K562 (cell line): ENCODE results near the gene LAMB1. TPM values are rescaled to one million over a fixed set of nuclear protein-coding genes. Genes with fewer than 3 reads are reported as not detected.

Experiments
- ATAC-seq: fragments of 200-7000 bp; cut with Tn5 transposase; 3 replicates; pipeline ENCODE4 v1.9.1; 2020; ENCODE audit warnings: moderate library complexity
- BruUV-seq: library from RNA; stranded (reverse); fragments of 400-500 nt; replicated peaks from 2 replicates; lab custom pipeline; 2021; lab: Mats Ljungman, UMichigan
- CTCF ChIA-PET: fragments of 300-600 bp; formaldehyde crosslinking; extraction: SDS; loops from one replicate; lab custom pipeline; 2021; ENCODE audit warnings: low intra/inter-chr PET ratio; lab: Yijun Ruan, JAX
- POLR2A ChIA-PET: fragments of 300-600, 350-650 bp; sonication (Branson Sonifier 250); formaldehyde crosslinking; extraction: SDS; loops from one replicate; lab custom pipeline; 2021; ENCODE audit warnings: antibody characterized with exemption, inconsistent platforms; lab: Yijun Ruan, JAX
- DNase-seq, 4 experiments: peaks; one replicate each; pipeline versions ENCODE4 v3.0.0 to v3.0.0-alpha.2; 2011 to 2018; ENCODE audit warnings: low spot score in 3 of 4, mixed read lengths in 3 of 4; ENCODE audit errors: extremely low read depth in 1 of 4
- FAIRE-seq: peaks from 2 replicates; lab custom pipeline; 2011; peaks lifted over from hg19 to GRCh38; lab: Jason Lieb, UNC
- H2AFZ ChIP-seq: 2 replicates; pipeline ENCODE4 v1.6.0; 2011; ENCODE audit warnings: low read depth, low read length, control low read depth, inconsistent platforms
- H3K27ac ChIP-seq: fragments of 200-600 bp; 3 replicates; pipeline ENCODE4 v1.8.0; 2011; ENCODE audit warnings: low read depth, mild to moderate bottlenecking, control low read depth, inconsistent platforms, low read length, moderate library complexity, mixed read lengths; ENCODE audit errors: extremely low read depth
- H3K27me3 ChIP-seq, 2 experiments: fragments of 300-600 bp in 1 of 2; 2 replicates in 1 of 2; 3 replicates in 1 of 2; pipeline versions ENCODE4 v1.6.0 to v1.8.0; 2011; ENCODE audit warnings: inconsistent platforms in 2 of 2, low read length in 2 of 2, mild to moderate bottlenecking in 1 of 2, mixed read lengths in 1 of 2, moderate library complexity in 1 of 2; ENCODE audit not compliant: control insufficient read depth in 2 of 2, insufficient read depth in 2 of 2
- H3K36me3 ChIP-seq: fragments of 300-600 bp; 3 replicates; pipeline ENCODE4 v1.8.0; 2011; ENCODE audit warnings: mild to moderate bottlenecking, low read length, inconsistent platforms; ENCODE audit not compliant: control insufficient read depth, insufficient read depth
- H3K4me1 ChIP-seq, 2 experiments: fragments of 200-600 bp in 1 of 2; replicated peaks in 1 of 2; 2 replicates in 1 of 2; 3 replicates in 1 of 2; pipeline versions ENCODE4 v1.5.1 to v1.8.0; 2011; ENCODE audit warnings: inconsistent platforms in 2 of 2, low read length in 2 of 2, mild to moderate bottlenecking in 1 of 2, mixed read lengths in 1 of 2, moderate library complexity in 1 of 2; ENCODE audit not compliant: control insufficient read depth in 2 of 2, insufficient read depth in 2 of 2
- H3K4me2 ChIP-seq: 2 replicates; pipeline ENCODE4 v1.6.1; 2011; ENCODE audit warnings: low read length, control low read depth, inconsistent platforms, mixed read lengths; ENCODE audit not compliant: insufficient read depth
- H3K4me3 ChIP-seq: fragments of 200-600 bp; sonication (generic), shearing (Covaris generic); 2 replicates; pipeline ENCODE4 v1.5.1; 2016; ENCODE audit warnings: control low read depth, inconsistent platforms
- H3K79me2 ChIP-seq: fragments of 200-600 bp; 3 replicates; pipeline ENCODE4 v1.8.0; 2011; ENCODE audit warnings: low read length, inconsistent platforms; ENCODE audit not compliant: control insufficient read depth, insufficient read depth
- H3K9ac ChIP-seq, 2 experiments: 2 replicates each; pipeline versions ENCODE4 v1.6.0 to v1.6.1; 2011; ENCODE audit warnings: low read depth in 2 of 2, low read length in 2 of 2, control low read depth in 1 of 2, inconsistent platforms in 1 of 2, mild to moderate bottlenecking in 1 of 2, mixed read lengths in 1 of 2; ENCODE audit not compliant: insufficient read depth in 1 of 2
- H3K9me1 ChIP-seq: one replicate; pipeline ENCODE4 v1.6.0; 2011; ENCODE audit warnings: inconsistent platforms, mild to moderate bottlenecking, low read length, moderate library complexity; ENCODE audit not compliant: control insufficient read depth, insufficient read depth
- H3K9me3 ChIP-seq: replicated peaks from 2 replicates; pipeline ENCODE4 v1.5.1; 2011; ENCODE audit warnings: low read depth, low read length, inconsistent platforms; ENCODE audit not compliant: control insufficient read depth, insufficient read depth
- H4K20me1 ChIP-seq: replicated peaks from 2 replicates; pipeline ENCODE4 v1.6.1; 2011; ENCODE audit warnings: low read length, inconsistent platforms, mixed read lengths; ENCODE audit not compliant: control insufficient read depth, insufficient read depth
- CHD2 ChIP-seq: IDR thresholded peaks from 2 replicates; pipeline ENCODE4 v1.6.1; 2011; ENCODE audit warnings: low read depth, low read length
- FUS ChIP-seq: fragments of 200-400 bp; formaldehyde crosslinking; optimal IDR thresholded peaks from 2 replicates; pipeline ENCODE3; 2017; ENCODE audit warnings: low read depth, low read length
- GABPB2 ChIP-seq: fragments of 250-450 bp; sonication (Bioruptor Pico); conservative IDR thresholded peaks from 2 replicates; pipeline ENCODE4 v1.5.1; 2021; ENCODE audit warnings: mild to moderate bottlenecking
- HNRNPH1 ChIP-seq: fragments of 200-400 bp; formaldehyde crosslinking; optimal IDR thresholded peaks from 2 replicates; pipeline ENCODE3; 2017; ENCODE audit warnings: low read depth, mild to moderate bottlenecking, low read length, moderate library complexity
- JUND ChIP-seq, 2 experiments: IDR thresholded peaks; 2 replicates in 1 of 2; 3 replicates in 1 of 2; pipeline ENCODE4 v1.6.1; 2011; ENCODE audit warnings: borderline replicate concordance in 2 of 2, low read depth in 2 of 2, low read length in 2 of 2, improper control_type of control experiment in 1 of 2, missing biosample characterization in 1 of 2, missing genetic modification characterization in 1 of 2, missing genetic modification reagents in 1 of 2
- RBM15 ChIP-seq: fragments of 200-400 bp; formaldehyde crosslinking; IDR thresholded peaks from 2 replicates; pipeline ENCODE4 v1.6.1; 2018; ENCODE audit warnings: mild to moderate bottlenecking, low read length, moderate library complexity; ENCODE audit not compliant: insufficient read depth
- ZKSCAN3 ChIP-seq: fragments of 250-450 bp; sonication (Bioruptor Pico); IDR thresholded peaks from 2 replicates; pipeline ENCODE4 v1.4.0; 2020
- ZNF695 ChIP-seq: fragments of 450-650 bp; formaldehyde crosslinking; IDR thresholded peaks from 2 replicates; pipeline ENCODE4 v1.4.0; 2020; ENCODE audit warnings: mild to moderate bottlenecking, moderate library complexity
- WGBS: fragments of 100-300 bp; shearing (Covaris generic); methylation state at CpG from one replicate; pipeline ENCODE4 v1.1.6; 2016; ENCODE audit warnings: low coverage, mixed read lengths; ENCODE audit not compliant: insufficient coverage; ENCODE audit errors: missing lambda C conversion rate; 5-methylcytosine and 5-hydroxymethylcytosine counted together
- in situ Hi-C: fragments of 300-500 bp; cut with MboI; formaldehyde crosslinking; loops from 4 replicates; pipeline ENCODE4 v1.15.0; 2018; ENCODE audit warnings: inconsistent platforms, mixed read lengths
- intact Hi-C: fragments of 100-400 bp; cut with micrococcal nuclease; formaldehyde crosslinking; loops from 2 replicates; pipeline ENCODE4 v1.14.2; 2022
- polyA plus RNA-seq, 8 experiments: library from polyadenylated mRNA; depleted of rRNA in 4 of 8; stranded (reverse) in 5 of 8; unstranded in 3 of 8; fragments of >200 nt; fragmentation: Nextera tagmentation in 2 of 8; fragmentation: Illumina TruSeq in 1 of 8; extraction: Ambion mirVana in 2 of 8; extraction: Trizol in 1 of 8; gene quantifications; 2 replicates each; pipeline versions ENCODE4 v1.2.1 to v1.2.3, GENCODE V29; 2011 to 2014; ENCODE audit warnings: inconsistent platforms in 1 of 8, missing spikeins in 1 of 8
- total RNA-seq, 7 experiments: library from RNA; depleted of rRNA in 6 of 7; stranded (reverse); fragments of >200 nt in 6 of 7; fragmentation: Illumina TruSeq in 2 of 7; extraction: Trizol in 2 of 7; gene quantifications; 2 replicates each; pipeline versions ENCODE4 v1.2.1 to v1.2.3, GENCODE V29; 2011 to 2021; ENCODE audit warnings: low replicate concordance in 1 of 7
- TF ChIP-seq, protein P1 (sequence below): fragments of 450-650 bp; IDR thresholded peaks from 2 replicates; pipeline ENCODE4 v1.6.1; 2018; ENCODE audit warnings: mild to moderate bottlenecking, low read depth; ENCODE audit not compliant: partially characterized antibody
- TF ChIP-seq, protein P2 (sequence below): fragments of 250-450 bp; sonication (Bioruptor Pico); IDR thresholded peaks from 2 replicates; pipeline ENCODE4 v1.8.0; 2021; ENCODE audit warnings: moderate library complexity, mild to moderate bottlenecking, inconsistent platforms

The LAMB1 gene
- total and polyA plus RNA-seq, 9 of the 15 experiments (the other 6 are each of a cell fraction or from before 2014, with no cell fraction given) = 6.0 to 17.7 (median 12.3) TPM

DNA sequence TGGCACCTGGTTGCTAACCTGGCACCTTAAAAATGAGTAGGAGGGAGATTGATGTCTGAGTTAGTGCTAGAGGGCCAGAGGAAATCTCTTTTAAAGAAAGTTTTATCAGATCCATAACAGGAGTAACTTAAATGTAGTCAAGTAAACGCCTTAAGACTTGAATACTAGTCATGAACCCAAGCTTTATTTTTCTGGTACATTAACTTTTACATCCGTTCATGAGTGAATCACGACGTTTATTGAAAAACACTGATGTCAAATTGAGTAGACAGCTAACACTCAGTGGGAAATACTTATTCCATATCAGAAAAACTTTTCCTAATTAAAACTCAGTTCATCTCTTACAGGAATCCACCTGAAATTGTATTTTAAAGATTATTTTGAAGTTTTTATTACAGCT is 6.9 kb upstream of the LAMB1 start:
- H3K9ac ChIP-seq = no peak overlapping the region
- in situ Hi-C loops = no loop called here
- 66% methylated on average over 4 of the region's 4 CpGs for WGBS

DNA sequence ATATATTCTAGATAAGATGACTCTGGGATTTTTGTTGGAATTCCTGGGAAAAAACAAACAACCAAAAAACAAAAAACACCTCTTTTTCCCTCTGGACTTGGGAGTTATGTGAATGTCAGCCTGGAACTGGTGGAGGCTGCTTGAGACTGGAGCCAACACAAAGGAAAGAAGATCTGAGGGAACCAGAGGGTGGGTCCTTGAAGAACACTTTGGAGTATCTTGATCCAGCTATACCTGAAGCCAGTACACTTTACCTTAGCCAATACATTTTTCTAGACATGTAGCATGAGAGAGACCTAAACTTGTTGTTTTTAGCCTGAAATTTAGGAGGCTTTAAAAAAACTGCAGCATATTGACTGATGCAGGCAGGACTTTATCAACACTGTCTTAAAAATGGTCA is 5.9 kb upstream of the LAMB1 start:
- TF ChIP-seq FUS = no peak
- TF ChIP-seq ZKSCAN3 (CRISPR knock-in tag) = no peak
- no peak for TF ChIP-seq ZNF695 (CRISPR knock-in tag)
- TF ChIP-seq, protein P1, sequence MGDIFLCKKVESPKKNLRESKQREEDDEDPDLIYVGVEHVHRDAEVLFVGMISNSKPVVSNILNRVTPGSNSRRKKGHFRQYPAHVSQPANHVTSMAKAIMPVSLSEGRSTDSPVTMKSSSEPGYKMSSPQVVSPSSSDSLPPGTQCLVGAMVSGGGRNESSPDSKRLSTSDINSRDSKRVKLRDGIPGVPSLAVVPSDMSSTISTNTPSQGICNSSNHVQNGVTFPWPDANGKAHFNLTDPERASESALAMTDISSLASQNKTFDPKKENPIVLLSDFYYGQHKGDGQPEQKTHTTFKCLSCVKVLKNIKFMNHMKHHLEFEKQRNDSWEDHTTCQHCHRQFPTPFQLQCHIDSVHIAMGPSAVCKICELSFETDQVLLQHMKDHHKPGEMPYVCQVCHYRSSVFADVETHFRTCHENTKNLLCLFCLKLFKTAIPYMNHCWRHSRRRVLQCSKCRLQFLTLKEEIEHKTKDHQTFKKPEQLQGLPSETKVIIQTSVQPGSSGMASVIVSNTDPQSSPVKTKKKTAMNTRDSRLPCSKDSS = no peak
- no peak for TF ChIP-seq HNRNPH1
- TF ChIP-seq RBM15 = no peak
- no peak for TF ChIP-seq JUND (IDR thresholded peaks at IDR 0.05; ENCODE audit: borderline replicate concordance, low read depth, low read length)
- TF ChIP-seq JUND (tag; IDR thresholded peaks at IDR 0.05; ENCODE audit: borderline replicate concordance, low read depth, low read length) = no peak
- TF ChIP-seq, protein P2, sequence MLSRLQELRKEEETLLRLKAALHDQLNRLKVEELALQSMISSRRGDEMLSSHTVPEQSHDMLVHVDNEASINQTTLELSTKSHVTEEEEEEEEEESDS (CRISPR knock-in tag) = no peak
- TF ChIP-seq CHD2 = no peak
- TF ChIP-seq, all 486 proteins: peak for 0
- ChIA-PET CTCF (no interaction called here), POLR2A (no interaction called here)
- DNase-seq (no peak), FAIRE-seq (no peak), ATAC-seq (no peak)
- H3K36me3 ChIP-seq = no peaks in the 10 kb centered on the region
- no peaks in the 10 kb centered on the region for H3K9me1 ChIP-seq
- no peaks in the 10 kb centered on the region for H4K20me1 ChIP-seq
- H3K9me3 ChIP-seq = no peaks in the 10 kb centered on the region
- peaks cover 5 to 20% of the 10 kb centered on the region in 2 experiments for H3K4me1 ChIP-seq
- no peak overlapping the region for H3K27ac ChIP-seq
- no peak overlapping the region for H3K4me3 ChIP-seq
- intact Hi-C loops = loop anchor here (2.0 kb wide), 1 partner anchor 26 kb away; no protein-coding TSS in a partner anchor
- no peak overlapping the region for H3K4me2 ChIP-seq
- H3K27me3 ChIP-seq = peaks cover 0 to 4% of the 10 kb centered on the region in 2 experiments; a peak in 2 of 5 replicates
- in situ Hi-C loops = no loop called here
- no TSS peak for BruUV-seq
- H3K9ac ChIP-seq = no peak overlapping the region
- H2AFZ ChIP-seq = no peak overlapping the region
- H3K79me2 ChIP-seq = no peaks in the 10 kb centered on the region

More for the DNA sequence above, 6.9 kb upstream of the LAMB1 start:
- Histone ChIP-seq H3K4me2 (no peak overlapping the region), H3K27me3 (no peaks in the 10 kb centered on the region; a peak in 1 of 5 replicates), H3K4me3 (no peak overlapping the region), H4K20me1 (no peaks in the 10 kb centered on the region), H3K27ac (no peak overlapping the region), H3K79me2 (no peaks in the 10 kb centered on the region), H3K9me1 (no peaks in the 10 kb centered on the region)
- intact Hi-C loops = loop anchor here (2.0 to 5.0 kb wide), 2 partner anchors 25 to 118 kb away; partner anchors contain the start of gene DLD
- no peak for DNase-seq
- CTCF ChIA-PET = interaction anchor here (0.6 kb wide), 1 partner anchor 85 kb away, joined by 4 read pairs; no protein-coding TSS in a partner anchor
- no peak for TF ChIP-seq GABPB2 (CRISPR knock-in tag)
- TF ChIP-seq, all 486 proteins: peak for 0
- BruUV-seq = no TSS peak
- no peak for FAIRE-seq
- H2AFZ ChIP-seq = no peak overlapping the region
- H3K4me1 ChIP-seq = peaks cover 5 to 20% of the 10 kb centered on the region in 2 experiments
- no peaks in the 10 kb centered on the region for H3K36me3 ChIP-seq
- ATAC-seq = no peak
- POLR2A ChIA-PET = no interaction called here
- no peaks in the 10 kb centered on the region for H3K9me3 ChIP-seq
